ENCODE measurements around the gene VAMP7.
"Not testable (repeated sequence)": the region's sequence is repeated elsewhere in the genome, so short reads cannot be mapped to it uniquely, and the experiment has no call there.

The VAMP7 gene

GRCh38 chrX:155886409-155886808 lies 5.3 kb downstream of the VAMP7 start:
- H3K4me3 ChIP-seq (ENCODE audit: low read length) = no peak overlapping the region
- TF ChIP-seq ZNF274 (IDR thresholded peaks at IDR 0.05; ENCODE audit: low read depth, low read length) = no peak

GRCh38 chrX:155888139-155888538 lies 7.0 kb downstream of the VAMP7 start:
- TF ChIP-seq ZNF274 (IDR thresholded peaks at IDR 0.05; ENCODE audit: low read depth, low read length) = no peak
- no peak overlapping the region for H3K4me3 ChIP-seq (ENCODE audit: low read length)

GRCh38 chrX:155889328-155889727 lies 8.2 kb downstream of the VAMP7 start:
- no peak overlapping the region for H3K4me3 ChIP-seq (ENCODE audit: low read length)
- no peak for TF ChIP-seq ZNF274 (IDR thresholded peaks at IDR 0.05; ENCODE audit: low read depth, low read length)

GRCh38 chrX:155891446-155892210 lies 10.5 kb downstream of the VAMP7 start:
- H3K4me3 ChIP-seq (ENCODE audit: low read length) = no peak overlapping the region
- no peak for TF ChIP-seq ZNF274 (IDR thresholded peaks at IDR 0.05; ENCODE audit: low read depth, low read length)

GRCh38 chrX:155893521-155893920 lies 12.4 kb downstream of the VAMP7 start:
- no peak overlapping the region for H3K4me3 ChIP-seq (ENCODE audit: low read length)
- no peak for TF ChIP-seq ZNF274 (IDR thresholded peaks at IDR 0.05; ENCODE audit: low read depth, low read length)

- no peak for TF ChIP-seq ZNF274 (IDR thresholded peaks at IDR 0.05; ENCODE audit: low read depth, low read length)
Measured at GRCh38 chrX:155896512-155896911, 15.4 kb downstream of the VAMP7 start.

GRCh38 chrX:155899366-155899765 lies 18.2 kb downstream of the VAMP7 start:
- H3K4me3 ChIP-seq (ENCODE audit: low read length) = no peak overlapping the region
- no peak for TF ChIP-seq ZNF274 (IDR thresholded peaks at IDR 0.05; ENCODE audit: low read depth, low read length)

More at GRCh38 chrX:155896512-155896911, 15.4 kb downstream of the VAMP7 start:
- no peak overlapping the region for H3K4me3 ChIP-seq (ENCODE audit: low read length)

GRCh38 chrX:155900765-155901164 lies 19.6 kb downstream of the VAMP7 start:
- TF ChIP-seq ZNF274 (IDR thresholded peaks at IDR 0.05; ENCODE audit: low read depth, low read length) = no peak
- no peak overlapping the region for H3K4me3 ChIP-seq (ENCODE audit: low read length)

- not testable (repeated sequence) for H3K4me3 ChIP-seq (ENCODE audit: low read length)
Measured at GRCh38 chrX:155907661-155908060, 26.5 kb downstream of the VAMP7 start.

GRCh38 chrX:155923200-155923599 lies 42.1 kb downstream of the VAMP7 start:
- no peak overlapping the region for H3K4me3 ChIP-seq (ENCODE audit: low read length)
- TF ChIP-seq ZNF274 (IDR thresholded peaks at IDR 0.05; ENCODE audit: low read depth, low read length) = no peak

GRCh38 chrX:155930852-155931618 lies 49.9 kb downstream of the VAMP7 start:
- H3K4me3 ChIP-seq (ENCODE audit: low read length) = not testable (repeated sequence)

- TF ChIP-seq ZNF274 (IDR thresholded peaks at IDR 0.05; ENCODE audit: low read depth, low read length) = no peak
- no peak overlapping the region for H3K4me3 ChIP-seq (ENCODE audit: low read length)
Measured at GRCh38 chrX:155938132-155938531, 57.0 kb downstream of the VAMP7 start.

- H3K4me3 ChIP-seq (ENCODE audit: low read length) = no peak overlapping the region
- no peak for TF ChIP-seq ZNF274 (IDR thresholded peaks at IDR 0.05; ENCODE audit: low read depth, low read length)
Measured at GRCh38 chrX:155949098-155949497, 68.0 kb downstream of the VAMP7 start.

GRCh38 chrX:155951237-155951789 lies 70.2 kb downstream of the VAMP7 start:
- H3K4me3 ChIP-seq (ENCODE audit: low read length) = no peak overlapping the region
- TF ChIP-seq ZNF274 (IDR thresholded peaks at IDR 0.05; ENCODE audit: low read depth, low read length) = no peak

- no peak for TF ChIP-seq ZNF274 (IDR thresholded peaks at IDR 0.05; ENCODE audit: low read depth, low read length)
- H3K4me3 ChIP-seq (ENCODE audit: low read length) = no peak overlapping the region
Measured at GRCh38 chrX:155953055-155953454, 71.9 kb downstream of the VAMP7 start.
